Measurements from ENCODE around the gene MOCOS.

MOCOS gene

DNA sequence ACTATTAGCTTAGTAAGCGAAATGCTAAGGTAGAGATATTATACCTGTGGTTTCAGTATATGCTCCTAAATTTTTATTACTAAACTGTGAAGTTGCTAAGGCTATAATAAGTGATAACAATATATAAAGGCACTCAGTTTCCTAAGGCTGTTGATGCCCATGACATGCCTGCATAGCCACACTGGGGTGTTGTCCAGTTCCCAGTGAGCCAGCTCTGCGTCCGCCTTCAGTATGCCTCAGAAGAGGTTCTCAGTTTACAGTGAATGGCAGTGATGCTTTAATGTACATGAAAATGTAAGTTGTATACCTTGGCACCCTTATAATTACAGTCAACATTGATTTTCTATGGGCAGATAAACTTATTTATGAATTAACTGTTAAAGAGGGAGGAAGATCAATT, 117.4 kb downstream of the MOCOS start:
- no peak overlapping the region for H3K4me3 ChIP-seq (ENCODE audit: extremely low read depth, insufficient read depth, low read length, poor library complexity, severe bottlenecking)
- no peaks in the 10 kb centered on the region for H3K4me1 ChIP-seq (ENCODE audit: control insufficient read depth, insufficient read depth, low read length, poor library complexity, severe bottlenecking)
- no peak overlapping the region for H3K27ac ChIP-seq (ENCODE audit: low read depth, low read length, severe bottlenecking)
- H3K9me3 ChIP-seq (ENCODE audit: control insufficient read depth, low read length), result no peaks in the 10 kb centered on the region
- no peaks in the 10 kb centered on the region for H3K36me3 ChIP-seq (ENCODE audit: control insufficient read depth, insufficient read depth, low read length)
- 100% methylated on average over 2 of the region's 3 CpGs; no CpG with 5 or more reads in 1 of the 2 experiments for WGBS, 2 experiments (ENCODE audit: insufficient coverage in 2 of 2)

DNA sequence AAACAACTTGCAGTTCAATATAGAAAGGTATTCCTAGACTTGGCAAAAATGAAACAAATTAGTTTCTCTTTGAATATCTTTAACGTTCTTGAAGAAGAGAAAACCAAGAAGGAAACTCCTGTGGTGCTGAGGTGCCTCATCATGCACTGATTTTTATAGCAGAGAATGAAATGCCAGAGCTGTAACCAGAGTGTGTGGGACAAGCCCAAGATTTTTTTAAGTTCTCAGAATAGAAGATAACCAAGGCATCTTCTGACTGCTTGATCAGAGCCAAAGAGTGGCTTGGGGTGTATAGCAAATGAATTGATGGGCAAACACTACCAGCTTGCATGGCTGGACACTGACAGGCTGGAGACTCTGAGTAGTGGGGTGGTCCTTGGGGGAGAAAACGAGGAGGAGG, 118.1 kb downstream of the MOCOS start:
- H3K4me1 ChIP-seq (ENCODE audit: control insufficient read depth, insufficient read depth, low read length, poor library complexity, severe bottlenecking), result no peaks in the 10 kb centered on the region
- no peak overlapping the region for H3K4me3 ChIP-seq (ENCODE audit: extremely low read depth, insufficient read depth, low read length, poor library complexity, severe bottlenecking)
- no peak overlapping the region for H3K27ac ChIP-seq (ENCODE audit: low read depth, low read length, severe bottlenecking)
- H3K36me3 ChIP-seq (ENCODE audit: control insufficient read depth, insufficient read depth, low read length), result no peaks in the 10 kb centered on the region
- H3K9me3 ChIP-seq (ENCODE audit: control insufficient read depth, low read length), result no peaks in the 10 kb centered on the region
- 100% methylated on average over 1 of the region's 2 CpGs for WGBS, 2 experiments (ENCODE audit: insufficient coverage in 2 of 2)

DNA sequence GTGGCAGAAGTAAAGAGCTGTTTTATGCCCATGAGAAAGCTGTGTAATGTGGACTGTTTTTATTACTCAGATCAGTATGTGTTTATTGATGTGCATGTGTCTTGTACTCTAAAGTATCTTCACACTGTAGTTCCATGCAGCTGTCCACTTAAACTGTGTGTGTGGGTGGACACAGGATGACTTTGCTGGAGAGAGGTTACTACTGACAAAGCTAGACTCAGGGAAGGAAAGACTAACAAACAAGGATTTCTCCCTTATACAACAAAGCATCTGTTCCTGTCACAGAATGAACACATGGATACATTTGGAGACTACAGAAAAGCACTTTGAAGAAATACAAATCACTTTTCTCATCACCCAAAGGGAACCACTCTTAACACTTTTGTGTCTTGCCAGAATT, 120.2 kb downstream of the MOCOS start:
- H3K4me1 ChIP-seq (ENCODE audit: control insufficient read depth, insufficient read depth, low read length, poor library complexity, severe bottlenecking), result no peaks in the 10 kb centered on the region

DNA sequence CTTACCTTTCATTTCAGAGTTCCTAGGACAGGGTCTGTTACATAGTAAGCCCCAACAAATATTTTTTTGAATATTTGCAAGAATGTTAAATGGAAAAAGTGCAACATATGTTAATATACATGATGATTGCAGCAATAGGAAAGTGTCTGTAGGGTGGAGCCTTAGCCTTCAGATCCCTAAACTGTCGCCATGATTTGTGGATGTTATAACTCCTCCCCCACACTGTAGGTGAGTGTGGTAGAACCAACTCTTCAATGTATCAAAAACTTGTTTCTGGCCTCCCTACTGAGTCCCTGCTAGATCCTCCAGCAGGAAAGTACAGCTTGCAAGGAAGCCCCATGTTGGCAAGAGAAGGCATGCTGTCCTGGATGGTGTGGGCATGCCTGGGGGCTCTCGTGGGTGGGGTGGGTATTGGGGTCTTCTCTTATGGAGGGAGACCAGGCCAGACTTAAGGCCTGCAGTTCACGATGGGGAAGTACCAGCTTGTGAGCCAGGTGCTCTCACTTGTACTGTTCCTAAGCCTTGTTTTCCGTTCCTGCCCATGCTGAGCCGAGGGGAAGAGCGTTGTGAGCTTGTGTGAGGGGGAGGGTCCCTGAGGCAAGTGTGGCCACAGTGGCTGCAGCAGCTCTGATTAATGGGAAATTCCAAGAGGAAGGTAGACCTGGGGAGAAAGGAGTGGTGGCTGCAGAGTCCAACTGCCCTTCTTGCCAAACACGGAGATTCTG, 121.6 kb downstream of the MOCOS start:
- WGBS, 2 experiments (ENCODE audit: insufficient coverage in 2 of 2), result 64 to 77% methylated on average over 3 to 5 of the region's 7 CpGs
- no peaks in the 10 kb centered on the region for H3K36me3 ChIP-seq (ENCODE audit: control insufficient read depth, insufficient read depth, low read length)
- H3K27ac ChIP-seq (ENCODE audit: low read depth, low read length, severe bottlenecking), result no peak overlapping the region
- no peak overlapping the region for H3K4me3 ChIP-seq (ENCODE audit: extremely low read depth, insufficient read depth, low read length, poor library complexity, severe bottlenecking)
- no peaks in the 10 kb centered on the region for H3K4me1 ChIP-seq (ENCODE audit: control insufficient read depth, insufficient read depth, low read length, poor library complexity, severe bottlenecking)
- H3K9me3 ChIP-seq (ENCODE audit: control insufficient read depth, low read length), result no peaks in the 10 kb centered on the region

More for the DNA sequence above, 120.2 kb downstream of the MOCOS start:
- Histone ChIP-seq H3K36me3 (ENCODE audit: control insufficient read depth, insufficient read depth, low read length) (no peaks in the 10 kb centered on the region), H3K9me3 (ENCODE audit: control insufficient read depth, low read length) (no peaks in the 10 kb centered on the region), H3K4me3 (ENCODE audit: extremely low read depth, insufficient read depth, low read length, poor library complexity, severe bottlenecking) (no peak overlapping the region), H3K27ac (ENCODE audit: low read depth, low read length, severe bottlenecking) (no peak overlapping the region)

DNA sequence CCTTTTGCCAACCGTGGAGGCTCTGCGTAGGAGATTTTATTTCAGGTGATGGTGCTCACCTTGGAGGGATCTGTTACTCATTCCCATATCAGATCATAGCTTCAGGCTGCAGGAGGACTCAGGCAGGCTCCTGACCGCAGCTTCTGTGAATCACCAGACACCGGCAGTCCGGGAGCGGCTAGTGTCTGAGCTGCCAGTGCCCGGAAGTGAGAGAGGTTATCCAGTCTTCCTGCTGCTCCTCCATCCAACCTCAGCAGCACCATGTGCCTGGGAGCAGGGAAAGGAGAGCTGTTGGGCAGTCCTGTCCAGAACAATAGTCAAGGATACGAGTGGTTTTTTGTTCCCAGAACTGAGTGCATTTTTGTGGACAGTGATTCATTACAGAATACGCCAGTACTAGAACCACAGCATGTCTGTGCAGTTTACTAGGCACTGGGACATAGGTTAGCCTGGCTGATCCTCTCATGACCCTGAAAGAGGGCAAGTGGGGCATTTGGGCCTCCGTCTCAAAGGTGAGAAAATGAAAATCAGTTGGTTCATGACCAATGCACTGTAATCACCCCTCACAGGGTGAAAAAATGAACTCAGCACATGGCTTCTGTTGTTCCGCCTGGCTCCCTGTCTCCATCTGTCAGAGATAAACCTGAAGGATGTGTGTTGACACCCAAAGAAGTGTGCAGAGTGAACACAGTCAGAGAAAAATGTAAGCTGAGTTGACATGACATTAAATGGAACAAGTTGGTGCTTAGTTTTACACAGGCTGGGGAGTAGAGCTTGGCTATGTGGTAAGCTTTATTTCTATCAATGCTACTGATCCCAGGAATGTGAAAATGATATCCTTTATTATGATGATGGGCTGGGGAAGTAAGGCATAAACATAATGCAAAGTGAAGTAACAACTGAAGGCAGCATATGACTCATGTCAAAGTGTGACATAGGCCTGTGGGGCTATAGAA, 122.4 kb downstream of the MOCOS start:
- Histone ChIP-seq H3K27ac (ENCODE audit: low read depth, low read length, severe bottlenecking) (no peak overlapping the region), H3K4me3 (ENCODE audit: extremely low read depth, insufficient read depth, low read length, poor library complexity, severe bottlenecking) (no peak overlapping the region), H3K36me3 (ENCODE audit: control insufficient read depth, insufficient read depth, low read length) (no peaks in the 10 kb centered on the region), H3K9me3 (ENCODE audit: control insufficient read depth, low read length) (no peaks in the 10 kb centered on the region), H3K4me1 (ENCODE audit: control insufficient read depth, insufficient read depth, low read length, poor library complexity, severe bottlenecking) (peaks cover 3% of the 10 kb centered on the region)
- 78 to 94% methylated on average over 5 to 9 of the region's 11 CpGs for WGBS, 2 experiments (ENCODE audit: insufficient coverage in 2 of 2)

DNA sequence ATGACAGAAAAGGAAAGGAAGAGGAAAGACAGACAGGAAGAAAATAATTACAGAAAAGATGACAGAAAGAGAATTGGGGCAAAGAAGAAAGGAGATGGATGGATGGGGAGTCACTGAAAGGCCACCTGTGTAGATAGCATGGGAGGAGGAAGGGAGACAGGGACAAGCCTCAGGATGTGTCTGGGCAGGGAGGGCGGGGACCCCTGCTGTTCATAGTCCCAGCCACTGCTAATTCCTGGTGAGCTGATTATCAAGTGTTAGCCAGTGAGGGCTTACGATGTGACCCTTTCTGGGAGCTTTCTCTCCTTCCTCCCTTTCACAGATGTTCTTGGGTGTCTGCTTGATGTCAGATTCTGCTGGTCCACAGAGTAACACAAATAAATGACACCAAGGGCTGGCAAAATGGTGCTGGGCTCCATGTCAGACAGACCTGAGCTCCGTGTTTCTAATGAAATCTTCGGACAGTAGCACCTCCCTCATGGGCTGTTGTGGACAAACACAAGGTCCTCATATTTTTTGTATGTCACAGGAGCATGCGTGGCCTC, 123.8 kb downstream of the MOCOS start:
- no peak overlapping the region for H3K4me3 ChIP-seq (ENCODE audit: extremely low read depth, insufficient read depth, low read length, poor library complexity, severe bottlenecking)
- 82 to 89% methylated on average over 3 to 4 of the region's 5 CpGs for WGBS, 2 experiments (ENCODE audit: insufficient coverage in 2 of 2)

DNA sequence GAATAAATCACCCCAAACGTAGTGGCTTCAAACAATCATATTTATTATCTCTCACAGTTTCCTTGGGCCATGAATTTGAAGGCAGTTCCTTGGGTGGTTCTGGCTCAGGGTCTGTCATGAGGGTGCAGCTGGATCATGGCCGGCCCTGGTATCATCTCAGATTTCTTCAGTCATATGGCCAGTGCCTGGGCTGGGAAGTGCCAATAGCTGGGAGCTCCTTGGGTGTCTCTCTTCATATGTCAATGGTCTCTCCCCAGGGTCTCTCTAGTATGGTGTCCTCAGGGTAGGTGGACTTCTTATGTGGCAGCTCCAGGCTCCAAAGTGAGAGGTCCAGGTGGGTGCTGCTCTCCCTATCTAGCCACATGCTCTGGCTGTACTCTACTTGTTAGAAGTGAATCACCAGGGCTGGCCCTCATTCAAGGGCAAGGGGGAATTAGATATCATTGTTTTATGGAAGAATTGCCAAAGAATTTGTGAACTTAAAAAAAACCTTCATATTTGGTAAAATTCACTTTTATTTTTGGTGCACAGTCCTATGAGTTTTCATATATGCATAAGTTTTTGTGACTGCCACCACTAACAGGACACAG, 125.6 kb downstream of the MOCOS start:
- no peak overlapping the region for H3K27ac ChIP-seq (ENCODE audit: low read depth, low read length, severe bottlenecking)
- H3K4me3 ChIP-seq (ENCODE audit: extremely low read depth, insufficient read depth, low read length, poor library complexity, severe bottlenecking), result no peak overlapping the region
- H3K36me3 ChIP-seq (ENCODE audit: control insufficient read depth, insufficient read depth, low read length), result no peaks in the 10 kb centered on the region
- no peaks in the 10 kb centered on the region for H3K9me3 ChIP-seq (ENCODE audit: control insufficient read depth, low read length)
- 88 to 100% methylated on average over 1 of the region's 2 CpGs for WGBS, 2 experiments (ENCODE audit: insufficient coverage in 2 of 2)
- peaks cover 7% of the 10 kb centered on the region for H3K4me1 ChIP-seq (ENCODE audit: control insufficient read depth, insufficient read depth, low read length, poor library complexity, severe bottlenecking)

More for the DNA sequence above, 123.8 kb downstream of the MOCOS start:
- H3K4me1 ChIP-seq (ENCODE audit: control insufficient read depth, insufficient read depth, low read length, poor library complexity, severe bottlenecking), result peaks cover 7% of the 10 kb centered on the region
- H3K27ac ChIP-seq (ENCODE audit: low read depth, low read length, severe bottlenecking), result no peak overlapping the region
- H3K36me3 ChIP-seq (ENCODE audit: control insufficient read depth, insufficient read depth, low read length), result no peaks in the 10 kb centered on the region
- H3K9me3 ChIP-seq (ENCODE audit: control insufficient read depth, low read length), result no peaks in the 10 kb centered on the region

GRCh38 chr18:36314098-36314497, 126.8 kb downstream of the MOCOS start:
- 80 to 88% methylated on average over 1 to 3 of the region's 4 CpGs for WGBS, 2 experiments (ENCODE audit: insufficient coverage in 2 of 2)
- no peaks in the 10 kb centered on the region for H3K9me3 ChIP-seq (ENCODE audit: control insufficient read depth, low read length)
- peaks cover 7% of the 10 kb centered on the region for H3K4me1 ChIP-seq (ENCODE audit: control insufficient read depth, insufficient read depth, low read length, poor library complexity, severe bottlenecking)
- H3K36me3 ChIP-seq (ENCODE audit: control insufficient read depth, insufficient read depth, low read length), result no peaks in the 10 kb centered on the region
- H3K27ac ChIP-seq (ENCODE audit: low read depth, low read length, severe bottlenecking), result no peak overlapping the region
- H3K4me3 ChIP-seq (ENCODE audit: extremely low read depth, insufficient read depth, low read length, poor library complexity, severe bottlenecking), result no peak overlapping the region

DNA sequence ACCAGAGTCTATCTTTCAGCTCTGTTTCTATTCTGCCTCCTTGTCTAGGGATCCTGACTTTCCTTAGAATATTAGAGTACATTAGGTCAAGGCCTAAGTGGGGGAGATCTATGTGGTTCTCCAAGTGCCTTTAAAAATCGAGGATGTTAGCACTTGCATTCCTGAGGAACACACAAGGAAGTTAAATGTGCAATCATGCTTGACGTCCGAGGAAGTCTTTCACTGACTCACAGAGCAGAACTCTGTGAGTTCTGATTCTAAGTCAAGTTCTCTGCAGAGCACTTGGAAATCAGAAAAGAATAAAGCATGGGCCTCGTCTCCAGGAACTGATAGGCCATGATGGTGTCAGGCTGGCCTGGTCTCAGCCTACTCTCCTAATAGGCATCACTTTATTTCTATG, 127.5 kb downstream of the MOCOS start:
- Histone ChIP-seq H3K36me3 (ENCODE audit: control insufficient read depth, insufficient read depth, low read length) (no peaks in the 10 kb centered on the region), H3K9me3 (ENCODE audit: control insufficient read depth, low read length) (no peaks in the 10 kb centered on the region), H3K4me1 (ENCODE audit: control insufficient read depth, insufficient read depth, low read length, poor library complexity, severe bottlenecking) (peaks cover 7% of the 10 kb centered on the region), H3K4me3 (ENCODE audit: extremely low read depth, insufficient read depth, low read length, poor library complexity, severe bottlenecking) (no peak overlapping the region), H3K27ac (ENCODE audit: low read depth, low read length, severe bottlenecking) (no peak overlapping the region)
- WGBS, 2 experiments (ENCODE audit: insufficient coverage in 2 of 2), result 78 to 81% methylated on average over 3 to 4 of the region's 4 CpGs

- WGBS, 2 experiments (ENCODE audit: insufficient coverage in 2 of 2), result 83 to 89% methylated on average over 1 to 6 of the region's 10 CpGs
- H3K36me3 ChIP-seq (ENCODE audit: control insufficient read depth, insufficient read depth, low read length), result no peaks in the 10 kb centered on the region
- no peaks in the 10 kb centered on the region for H3K9me3 ChIP-seq (ENCODE audit: control insufficient read depth, low read length)
- no peak overlapping the region for H3K27ac ChIP-seq (ENCODE audit: low read depth, low read length, severe bottlenecking)
- H3K4me1 ChIP-seq (ENCODE audit: control insufficient read depth, insufficient read depth, low read length, poor library complexity, severe bottlenecking), result peaks cover 7% of the 10 kb centered on the region
- no peak overlapping the region for H3K4me3 ChIP-seq (ENCODE audit: extremely low read depth, insufficient read depth, low read length, poor library complexity, severe bottlenecking)
Measured at GRCh38 chr18:36315736-36316135, 128.4 kb downstream of the MOCOS start.

Measured in mesodermal cell (in vitro differentiated cells).